Esophagus squamous epithelium (tissue), 5 donors: Measurements from ENCODE around the gene CLDN19. TPM values are rescaled to one million over a fixed set of nuclear protein-coding genes. Genes with fewer than 3 reads are reported as not detected.

ENCODE experiments used
- DNase-seq: peaks from one replicate; lab custom pipeline; 2025; lab: John Stamatoyannopoulos, UW
- H3K27ac ChIP-seq, 4 donors: fragments of 200-600 bp; sonication (generic); one replicate each; pipeline ENCODE4 v1.5.1; 2016 to 2019; ENCODE audit warnings: mild to moderate bottlenecking in 1 of 4
- H3K27me3 ChIP-seq, 4 donors: fragments of 200-600 bp; sonication (generic); 1 replicate in 3 of 4; 2 replicates in 1 of 4; pipeline versions ENCODE4 v1.5.1 to v1.6.0; 2017 to 2021; ENCODE audit warnings: antibody characterized with exemption in 1 of 4
- H3K36me3 ChIP-seq, 3 donors: fragments of 200-600 bp; sonication (generic); one replicate each; pipeline ENCODE4 v1.5.1; 2016 to 2019
- H3K4me1 ChIP-seq, 3 donors: fragments of 200-600 bp; sonication (generic); one replicate each; pipeline ENCODE4 v1.5.1; 2017 to 2019
- H3K4me3 ChIP-seq, 4 donors: fragments of 200-600 bp; sonication (generic); 1 replicate in 3 of 4; 2 replicates in 1 of 4; pipeline ENCODE4 v1.5.1; 2016 to 2019; ENCODE audit warnings: mild to moderate bottlenecking in 2 of 4, moderate library complexity in 1 of 4
- H3K9me3 ChIP-seq, 3 donors: fragments of 200-600 bp; sonication (generic); one replicate each; pipeline ENCODE4 v1.5.1; 2016 to 2019
- POLR2A ChIP-seq, 4 donors: fragments of 450-650 bp; IDR thresholded peaks; one replicate each; pipeline ENCODE4 v1.6.1; 2017; ENCODE audit warnings: antibody characterized with exemption in 4 of 4, mild to moderate bottlenecking in 4 of 4, moderate library complexity in 3 of 4
- WGBS, 2 donors: methylation state at CpG; one replicate each; pipeline ENCODE4 v1.1.5; 2018; 5-methylcytosine and 5-hydroxymethylcytosine counted together
- intact Hi-C: fragments of 100-400 bp; cut with DNase I; formaldehyde crosslinking; loops from one replicate; pipeline ENCODE4 v1.15.0; 2022
- total RNA-seq, 4 donors: library from RNA; depleted of rRNA; stranded (reverse); fragments of >200 nt; gene quantifications; one replicate each; pipeline ENCODE4 v1.1.0, GENCODE V29; 2016
- TF ChIP-seq, protein P1 (sequence below), 6 experiments: fragments of 450-650 bp in 4 of 6; fragments of 200-600 bp in 2 of 6; sonication (generic) in 2 of 6; IDR thresholded peaks; one replicate each; pipeline ENCODE4 v1.5.1; 2016 to 2019; ENCODE audit warnings: antibody characterized with exemption in 6 of 6, mild to moderate bottlenecking in 4 of 6, moderate library complexity in 4 of 6
- donor health status: DM: yes; HTN: yes; CAD: no.

The CLDN19 gene, protein sequence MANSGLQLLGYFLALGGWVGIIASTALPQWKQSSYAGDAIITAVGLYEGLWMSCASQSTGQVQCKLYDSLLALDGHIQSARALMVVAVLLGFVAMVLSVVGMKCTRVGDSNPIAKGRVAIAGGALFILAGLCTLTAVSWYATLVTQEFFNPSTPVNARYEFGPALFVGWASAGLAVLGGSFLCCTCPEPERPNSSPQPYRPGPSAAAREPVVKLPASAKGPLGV
- total RNA-seq, result under 1 TPM in 1 of 4 donors, not detected in 3; 0.21 TPM

DNA sequence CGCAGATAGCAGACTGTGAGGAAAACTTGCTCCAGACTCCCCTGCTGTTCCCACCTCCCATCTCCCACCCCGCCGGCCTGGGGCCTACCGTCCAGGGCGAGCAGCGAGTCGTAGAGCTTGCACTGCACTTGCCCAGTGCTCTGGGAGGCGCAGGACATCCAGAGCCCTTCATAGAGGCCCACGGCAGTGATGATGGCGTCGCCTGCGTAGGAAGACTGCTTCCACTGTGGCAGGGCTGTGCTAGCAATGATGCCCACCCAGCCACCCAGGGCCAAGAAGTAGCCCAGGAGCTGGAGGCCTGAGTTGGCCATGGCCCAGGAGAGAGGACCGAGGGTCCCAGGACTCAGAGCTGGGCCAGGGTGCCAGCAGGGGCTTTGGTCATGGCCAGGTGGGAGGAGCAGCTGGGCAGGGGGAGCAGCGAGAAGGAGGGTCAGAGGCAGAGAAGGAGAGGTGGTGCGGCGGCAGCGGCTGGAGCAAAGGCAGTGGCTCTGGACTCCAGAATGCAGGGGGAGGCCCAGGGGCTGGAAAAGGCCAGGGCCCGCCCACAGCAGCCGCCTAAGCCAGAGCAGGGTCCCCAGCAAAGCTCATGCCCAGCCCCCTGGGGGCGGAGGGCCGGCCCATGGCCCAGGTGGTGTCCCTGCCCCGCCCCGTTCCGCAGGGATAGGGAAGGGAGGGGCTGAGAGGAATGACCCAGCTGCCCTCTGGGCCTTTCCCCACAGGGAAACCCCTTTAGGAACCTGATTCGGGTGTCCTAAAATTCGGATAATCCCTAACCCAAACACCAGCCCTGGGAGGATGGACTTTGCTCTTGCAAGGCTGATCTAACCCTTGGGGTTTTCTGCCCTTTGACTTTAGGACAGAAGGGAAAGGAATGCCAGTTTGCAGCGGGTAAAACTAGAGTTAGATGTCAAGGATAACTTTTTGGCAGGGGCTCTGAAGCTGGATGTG lies at the start of gene CLDN19:
Gene CLDN19, minus strand, starts transcription at position 484 of the 948 bp plus-strand sequence. Its CDS starts 173 bp downstream, at position 311.
- no peak for DNase-seq
- peaks cover 8 to 68% (median 33%) of the 10 kb centered on the region in 3 donors for H3K4me1 ChIP-seq
- no peaks in the 10 kb centered on the region for H3K36me3 ChIP-seq
- 58 to 65% methylated on average over 11 to 15 of the region's 27 CpGs for WGBS, 2 donors
- no peak within 1 kb of the TSS for H3K4me3 ChIP-seq
- no peaks in the 10 kb centered on the region for H3K9me3 ChIP-seq
- intact Hi-C loops, result no loop called here
- no peaks in the 10 kb centered on the region for H3K27me3 ChIP-seq
- no peak for TF ChIP-seq POLR2A (IDR thresholded peaks at IDR 0.05)
- TF ChIP-seq, protein P1, sequence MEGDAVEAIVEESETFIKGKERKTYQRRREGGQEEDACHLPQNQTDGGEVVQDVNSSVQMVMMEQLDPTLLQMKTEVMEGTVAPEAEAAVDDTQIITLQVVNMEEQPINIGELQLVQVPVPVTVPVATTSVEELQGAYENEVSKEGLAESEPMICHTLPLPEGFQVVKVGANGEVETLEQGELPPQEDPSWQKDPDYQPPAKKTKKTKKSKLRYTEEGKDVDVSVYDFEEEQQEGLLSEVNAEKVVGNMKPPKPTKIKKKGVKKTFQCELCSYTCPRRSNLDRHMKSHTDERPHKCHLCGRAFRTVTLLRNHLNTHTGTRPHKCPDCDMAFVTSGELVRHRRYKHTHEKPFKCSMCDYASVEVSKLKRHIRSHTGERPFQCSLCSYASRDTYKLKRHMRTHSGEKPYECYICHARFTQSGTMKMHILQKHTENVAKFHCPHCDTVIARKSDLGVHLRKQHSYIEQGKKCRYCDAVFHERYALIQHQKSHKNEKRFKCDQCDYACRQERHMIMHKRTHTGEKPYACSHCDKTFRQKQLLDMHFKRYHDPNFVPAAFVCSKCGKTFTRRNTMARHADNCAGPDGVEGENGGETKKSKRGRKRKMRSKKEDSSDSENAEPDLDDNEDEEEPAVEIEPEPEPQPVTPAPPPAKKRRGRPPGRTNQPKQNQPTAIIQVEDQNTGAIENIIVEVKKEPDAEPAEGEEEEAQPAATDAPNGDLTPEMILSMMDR (IDR thresholded peaks at IDR 0.05), result no peak
- H3K27ac ChIP-seq, result no peak within 1 kb of the TSS

DNA sequence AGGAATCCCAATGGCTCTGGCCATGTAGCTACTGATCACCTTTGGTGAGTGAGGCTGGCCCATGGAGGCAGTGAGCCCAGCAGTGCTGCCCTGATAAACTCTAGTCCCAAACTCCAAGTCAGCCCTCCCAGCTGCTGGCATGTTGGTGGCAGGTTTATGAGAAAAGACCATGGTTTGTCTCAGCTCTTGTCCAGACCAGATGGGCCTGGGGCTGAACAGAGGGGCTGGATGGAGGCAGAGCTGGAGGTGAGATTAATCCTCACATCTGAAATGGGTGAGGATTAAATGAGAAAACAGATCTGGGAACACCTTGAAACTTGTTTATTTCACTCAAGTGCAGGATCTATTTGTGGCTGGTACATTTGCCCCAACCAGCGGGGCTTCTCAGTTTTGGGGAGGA lies 48.0 kb upstream of the CLDN19 start:
- H3K9me3 ChIP-seq, result no peaks in the 10 kb centered on the region
- H3K4me3 ChIP-seq, result no peak overlapping the region
- intact Hi-C loops, result no loop called here
- peaks cover 0 to 4% (median 0%) of the 10 kb centered on the region in 3 donors for H3K36me3 ChIP-seq
- H3K27me3 ChIP-seq, result peaks cover 0 to 12% (median 0%) of the 10 kb centered on the region in 4 donors
- no peak for DNase-seq
- 100% methylated on average over 1 of the region's 1 CpG for WGBS, 2 donors
- H3K4me1 ChIP-seq, result peaks cover 10 to 21% (median 12%) of the 10 kb centered on the region in 3 donors
- TF ChIP-seq, protein P1 (IDR thresholded peaks at IDR 0.05), result no peak
- TF ChIP-seq POLR2A (IDR thresholded peaks at IDR 0.05), result no peak
- no peak overlapping the region for H3K27ac ChIP-seq

DNA sequence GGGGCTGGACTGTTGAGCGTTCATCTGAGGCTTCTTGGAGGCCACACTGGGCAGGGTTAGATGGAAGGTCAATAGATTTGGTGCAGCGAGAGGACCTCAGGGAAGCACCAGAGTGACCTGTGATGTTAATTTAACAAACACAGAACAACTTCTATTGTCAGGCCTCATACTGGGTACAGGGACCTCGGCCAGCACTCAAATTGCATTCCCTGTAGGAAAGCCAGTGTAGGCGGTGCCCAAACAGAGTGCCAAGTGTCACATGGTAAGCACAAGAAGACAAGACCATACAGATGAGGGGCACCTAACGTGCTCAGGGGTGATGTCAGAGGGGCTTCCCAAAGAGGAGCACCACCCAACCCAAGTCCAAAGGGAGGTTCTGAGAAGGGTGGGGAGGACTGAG lies 46.1 kb upstream of the CLDN19 start:
- no peak overlapping the region for H3K4me3 ChIP-seq
- H3K27ac ChIP-seq, result no peak overlapping the region
- peaks cover 0 to 20% (median 0%) of the 10 kb centered on the region in 3 donors for H3K36me3 ChIP-seq
- no peak for TF ChIP-seq POLR2A (IDR thresholded peaks at IDR 0.05)
- TF ChIP-seq, protein P1 (IDR thresholded peaks at IDR 0.05), result no peak
- no peaks in the 10 kb centered on the region for H3K9me3 ChIP-seq
- H3K4me1 ChIP-seq, result peaks cover 10 to 21% (median 12%) of the 10 kb centered on the region in 3 donors
- H3K27me3 ChIP-seq, result peaks cover 0 to 12% (median 0%) of the 10 kb centered on the region in 4 donors
- WGBS, 2 donors, result 77 to 91% methylated on average over 5 of the region's 5 CpGs
- intact Hi-C loops, result no loop called here
- no peak for DNase-seq

DNA sequence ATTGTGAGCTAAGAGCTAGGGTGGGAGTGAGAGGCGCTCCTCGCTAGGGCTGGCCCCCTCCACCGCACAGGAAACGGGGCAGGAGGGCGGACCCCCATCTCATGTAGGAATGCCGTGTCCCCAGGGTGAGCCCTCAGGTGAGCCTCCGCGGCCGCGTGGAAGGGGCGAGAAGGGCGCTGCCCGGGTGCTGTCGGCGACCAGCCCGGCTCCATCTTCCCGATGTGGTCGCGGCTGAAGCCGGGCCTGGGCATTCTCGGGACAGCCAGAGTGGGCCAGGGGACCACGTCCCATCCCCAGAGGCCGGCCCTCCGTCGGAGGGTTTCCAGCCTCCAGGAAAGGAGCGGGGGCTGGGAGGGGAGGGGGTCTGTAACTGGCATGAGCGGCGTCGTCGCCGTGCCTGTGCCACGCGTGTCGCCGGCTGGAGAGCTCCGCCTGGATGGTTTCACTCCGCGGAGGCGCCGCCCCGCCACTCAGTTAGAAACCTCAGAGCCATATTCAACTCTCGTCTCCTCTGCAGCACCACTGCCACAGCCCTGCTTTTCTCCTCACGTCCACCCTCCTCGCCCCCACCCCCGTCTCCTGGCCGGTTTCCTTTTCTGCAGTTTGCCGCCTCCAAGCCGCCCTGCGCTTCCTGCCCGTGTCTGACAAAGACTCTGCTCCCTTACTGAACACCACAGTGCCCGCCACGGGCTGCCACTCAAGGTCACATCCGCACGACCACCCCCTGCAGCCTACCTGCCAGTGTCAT lies 45.1 kb upstream of the CLDN19 start, which contains the start of gene TMEM269:
Gene TMEM269, plus strand, starts transcription at position 46 of the 748 bp plus-strand sequence. CDS start 4,903 bp downstream, outside the sequence.
- Histone ChIP-seq H3K27me3 (peaks cover 0 to 12% (median 0%) of the 10 kb centered on the region in 4 donors), H3K36me3 (peaks cover 0 to 30% (median 0%) of the 10 kb centered on the region in 3 donors), H3K4me1 (peaks cover 10 to 21% (median 12%) of the 10 kb centered on the region in 3 donors), H3K9me3 (no peaks in the 10 kb centered on the region), H3K27ac (peak within 1 kb of the TSS in 1 of 4 donors; percentile 32), H3K4me3 (peak within 1 kb of the TSS; percentile 21 to 65 (median 39))
- DNase-seq, result no peak
- TF ChIP-seq, protein P1 (IDR thresholded peaks at IDR 0.05), result no peak
- TF ChIP-seq POLR2A (IDR thresholded peaks at IDR 0.05), result no peak
- 3 to 16% methylated on average over 17 to 27 of the region's 54 CpGs for WGBS, 2 donors
- intact Hi-C loops, result no loop called here
